GM12891 (cell line): ENCODE results near the gene ZNF791.
A peak's percentile ranks its signal among the peaks of the same experiment; 100 is the strongest.
"Not testable (repeated sequence)": the region's sequence is repeated elsewhere in the genome, so short reads cannot be mapped to it uniquely, and the experiment has no call there.

Experiments used
- DNase-seq: peaks from one replicate; pipeline ENCODE4 v3.0.0; 2011; ENCODE audit warnings: low spot score; ENCODE audit not compliant: insufficient read length
- FAIRE-seq: peaks from 2 replicates; lab custom pipeline; 2011; peaks lifted over from hg19 to GRCh38; lab: Jason Lieb, UNC
- PAX5 ChIP-seq: IDR thresholded peaks from 2 replicates; pipeline ENCODE4 v1.6.1; 2011; ENCODE audit warnings: low read length, moderate library complexity, mild to moderate bottlenecking; ENCODE audit not compliant: insufficient read depth, severe bottlenecking
- POLR2A ChIP-seq: IDR thresholded peaks from 2 replicates; pipeline ENCODE4 v1.6.1; 2011; ENCODE audit warnings: low read depth, low read length, control low read depth
- POLR2AphosphoS5 ChIP-seq: IDR thresholded peaks from 2 replicates; pipeline ENCODE4 v1.6.1; 2011; ENCODE audit warnings: low read depth, low read length, control low read depth
- POU2F2 ChIP-seq: IDR thresholded peaks from 2 replicates; pipeline ENCODE4 v1.6.1; 2011; ENCODE audit warnings: low read depth, mild to moderate bottlenecking, control low read depth, low read length, moderate library complexity
- SPI1 ChIP-seq: IDR thresholded peaks from 2 replicates; pipeline ENCODE4 v1.6.1; 2011; ENCODE audit warnings: low read depth, low read length, control low read depth
- TAF1 ChIP-seq: IDR thresholded peaks from 2 replicates; pipeline ENCODE4 v1.6.1; 2011; ENCODE audit warnings: low read depth, low read length, control low read depth

ZNF791 gene

GRCh38 chr19:12596927-12597548, 13.7 kb upstream of the ZNF791 start:
- DNase-seq (no peak), FAIRE-seq (no peak)

GRCh38 chr19:12597594-12597993, 13.1 kb upstream of the ZNF791 start:
- FAIRE-seq (no peak), DNase-seq (no peak)
- no peak for TF ChIP-seq TAF1
- TF ChIP-seq POLR2A, result no peak
- no peak for TF ChIP-seq POLR2AphosphoS5
- TF ChIP-seq POU2F2, result no peak
- TF ChIP-seq PAX5, result no peak
- no peak for TF ChIP-seq SPI1

More at GRCh38 chr19:12596927-12597548, 13.7 kb upstream of the ZNF791 start:
- TF ChIP-seq PAX5 (no peak), SPI1 (no peak), TAF1 (no peak), POLR2A (no peak), POU2F2 (no peak), POLR2AphosphoS5 (no peak)

GRCh38 chr19:12603714-12604113, 7.0 kb upstream of the ZNF791 start:
- TF ChIP-seq POU2F2, result peak; percentile 86; the same call in 1 of the 2 replicates
- no peak for TF ChIP-seq POLR2AphosphoS5
- DNase-seq (peak; percentile 41), FAIRE-seq (peak; percentile 85)

- DNase-seq (no peak), FAIRE-seq (no peak)
- no peak for TF ChIP-seq TAF1
- TF ChIP-seq SPI1, result no peak
- no peak for TF ChIP-seq PAX5
- TF ChIP-seq POU2F2, result no peak
- TF ChIP-seq POLR2AphosphoS5, result no peak
- no peak for TF ChIP-seq POLR2A
Observed at GRCh38 chr19:12606796-12607195, 3.9 kb upstream of the ZNF791 start.

- FAIRE-seq, result no peak
- TF ChIP-seq POLR2AphosphoS5, result no peak
- TF ChIP-seq SPI1, result no peak
- TF ChIP-seq TAF1, result no peak
- TF ChIP-seq POLR2A, result no peak
- no peak for DNase-seq
Observed at GRCh38 chr19:12607631-12608030, 3.1 kb upstream of the ZNF791 start.

GRCh38 chr19:12611361-12611699, 610 bp downstream of the ZNF791 start:
- FAIRE-seq (no peak), DNase-seq (no peak)
- TF ChIP-seq PAX5 (no peak), POLR2AphosphoS5 (no peak), POU2F2 (no peak), POLR2A (no peak), SPI1 (no peak), TAF1 (no peak)

GRCh38 chr19:12617646-12618045, 6.9 kb downstream of the ZNF791 start:
- no peak for FAIRE-seq
- no peak for DNase-seq
- TF ChIP-seq PAX5, result no peak
- TF ChIP-seq POLR2AphosphoS5, result no peak
- TF ChIP-seq POLR2A, result no peak
- no peak for TF ChIP-seq SPI1
- TF ChIP-seq TAF1, result no peak
- no peak for TF ChIP-seq POU2F2

- FAIRE-seq, DNase-seq: not testable (repeated sequence)
Observed at GRCh38 chr19:12621253-12622024, 10.7 kb downstream of the ZNF791 start.

- DNase-seq (no peak), FAIRE-seq (no peak)
- TF ChIP-seq POLR2A, result no peak
- no peak for TF ChIP-seq SPI1
- TF ChIP-seq POU2F2, result no peak
- TF ChIP-seq TAF1, result no peak
- TF ChIP-seq PAX5, result no peak
- no peak for TF ChIP-seq POLR2AphosphoS5
Observed at GRCh38 chr19:12623361-12624031, 12.8 kb downstream of the ZNF791 start.

GRCh38 chr19:12626958-12627357, 16.2 kb downstream of the ZNF791 start:
- no peak for DNase-seq
- no peak for FAIRE-seq
- TF ChIP-seq POLR2A (no peak), POU2F2 (no peak), TAF1 (no peak), POLR2AphosphoS5 (no peak), PAX5 (no peak), SPI1 (no peak)
